GM18873 (cell line): ENCODE data around the gene GOLGA8F.
"Not testable (repeated sequence)": the region's sequence is repeated elsewhere in the genome, so short reads cannot be mapped to it uniquely, and the experiment has no call there.

Experiments used
- ATAC-seq: cut with Tn5 transposase; IDR thresholded peaks from one replicate; pipeline ENCODE4 v1.9.1; 2021; ENCODE audit warnings: mild to moderate bottlenecking, moderate library complexity, moderate number of reproducible peaks; ENCODE audit not compliant: unreplicated experiment, low FRiP score

GOLGA8F gene

GRCh38 chr15:28378364-28378763 lies at the start of gene GOLGA8F:
TSS of gene GOLGA8F (plus strand) at chr15:28378664. CDS start at chr15:28378762, 98 bp downstream.
- not testable (repeated sequence) for ATAC-seq

DNA sequence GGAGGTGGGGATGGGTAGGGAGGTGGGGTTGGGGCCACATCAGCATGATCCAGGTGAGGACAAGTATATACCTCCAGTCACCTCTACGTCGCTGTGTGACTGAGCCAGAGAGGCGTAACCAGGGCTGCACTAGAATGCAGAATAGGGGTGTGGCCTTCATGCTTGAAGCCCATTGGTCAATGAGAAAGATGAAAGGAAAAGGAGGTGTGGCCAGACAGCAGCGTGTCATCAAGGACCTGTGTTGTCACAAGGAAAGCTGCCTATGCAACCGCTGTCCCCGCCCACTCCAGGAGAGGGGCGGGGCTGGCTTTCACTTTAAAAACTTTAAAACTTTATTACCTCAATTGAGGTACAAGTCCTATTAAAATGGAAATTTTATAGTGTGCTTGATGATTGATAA lies 20.5 kb upstream of the GOLGA8F start, which contains the start of gene GOLGA6L24:
Gene GOLGA6L24, minus strand, starts transcription at position 101 of the 400 bp plus-strand sequence. Its CDS starts 61 bp downstream, at position 40.
- ATAC-seq: not testable (repeated sequence)

DNA sequence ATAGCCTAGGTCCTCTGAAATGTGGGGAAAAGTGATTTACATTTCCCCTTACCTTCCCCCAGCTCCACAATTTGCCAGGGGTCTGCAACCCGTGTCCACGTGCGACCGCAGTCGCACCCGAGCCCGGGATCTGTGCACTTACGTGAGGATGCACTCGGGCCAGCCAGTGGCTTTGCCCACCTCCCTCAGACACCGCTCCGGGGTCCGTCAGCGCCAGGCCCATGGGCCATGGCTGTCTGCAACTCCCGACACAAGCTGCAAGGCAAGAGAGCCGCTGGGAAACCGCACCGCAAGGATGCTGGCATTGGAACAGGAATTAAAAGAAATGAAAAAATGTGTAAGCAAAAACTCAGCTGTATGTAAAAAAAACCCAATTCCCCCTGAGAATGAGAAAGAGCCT lies 13.0 kb upstream of the GOLGA8F start:
- not testable (repeated sequence) for ATAC-seq

GRCh38 chr15:28380053-28380452 lies 1.6 kb downstream of the GOLGA8F start:
- ATAC-seq: not testable (repeated sequence)

DNA sequence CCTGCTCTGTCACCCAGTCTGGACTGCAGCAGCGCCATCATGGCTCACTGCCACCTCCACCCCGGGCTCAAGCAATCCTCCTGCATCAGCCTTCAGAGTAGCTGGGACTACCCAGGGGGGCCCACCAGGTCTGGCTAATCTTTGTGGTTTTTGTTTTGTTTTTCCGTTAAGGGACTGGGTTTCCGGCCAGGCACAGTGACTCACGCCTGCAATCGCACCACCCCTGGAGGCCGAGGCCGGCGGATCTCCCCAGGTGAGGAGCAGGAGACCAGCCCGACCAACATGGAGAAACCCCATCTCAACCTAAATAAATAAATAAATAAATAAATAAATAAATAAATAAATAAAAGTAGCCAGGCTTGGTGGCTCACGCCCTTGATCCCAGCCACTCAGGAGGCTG lies 17.6 kb downstream of the GOLGA8F start:
- ATAC-seq: not testable (repeated sequence)

DNA sequence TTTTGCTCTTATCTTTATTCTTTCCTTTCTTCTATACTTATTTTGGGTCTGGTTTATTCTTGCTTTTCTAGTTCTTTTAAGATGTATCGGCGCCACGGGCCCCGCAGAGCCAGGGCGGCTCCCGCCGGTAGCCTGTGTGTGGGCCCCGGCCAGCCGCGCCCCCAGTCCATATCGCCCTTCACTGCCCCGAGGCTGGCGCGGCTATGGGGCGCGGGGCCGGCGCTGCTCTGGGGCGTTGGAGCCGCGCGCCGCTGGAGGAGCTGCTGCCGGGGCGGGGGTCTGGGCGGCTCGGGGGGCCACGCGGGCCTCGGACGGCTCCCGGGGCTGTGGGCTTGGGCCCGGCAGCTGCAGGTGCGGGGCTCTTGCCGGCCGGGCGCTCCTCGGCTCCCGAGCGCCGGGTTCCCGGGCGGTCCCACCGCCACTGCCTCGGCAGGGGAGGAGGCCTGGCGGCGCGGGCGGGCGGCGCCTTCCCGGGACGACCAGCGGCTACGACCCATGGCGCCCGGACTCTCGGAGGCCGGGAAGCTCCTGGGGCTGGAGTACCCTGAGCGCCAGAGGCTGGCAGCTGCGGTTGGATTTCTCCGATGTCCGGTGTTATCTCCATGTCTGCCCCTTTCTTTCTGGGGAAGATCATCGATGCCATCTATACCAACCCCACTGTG lies 24.4 kb downstream of the GOLGA8F start:
- ATAC-seq: not testable (repeated sequence)

DNA sequence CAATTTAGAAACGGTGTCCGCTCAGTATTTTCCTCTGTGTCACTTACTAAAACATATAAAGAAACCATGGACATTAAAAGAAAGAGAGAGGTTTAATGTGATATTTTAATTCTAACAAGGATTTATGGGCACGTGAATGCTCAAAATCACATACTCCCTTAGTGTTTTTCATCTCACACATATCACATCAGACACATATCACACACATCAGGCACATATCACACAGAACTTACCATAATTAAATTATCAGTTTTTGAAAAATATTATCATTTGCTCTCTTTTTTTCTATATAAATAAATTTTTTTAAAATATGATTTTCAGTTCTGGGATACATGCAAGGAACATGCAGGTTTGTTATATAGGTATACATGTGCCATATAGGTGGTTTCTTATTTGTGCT lies 42.0 kb downstream of the GOLGA8F start:
- not testable (repeated sequence) for ATAC-seq

- ATAC-seq: not testable (repeated sequence)
Measured at GRCh38 chr15:28435594-28435993, 57.1 kb downstream of the GOLGA8F start.
